SU-DHL-6 (cell line): Measurements from ENCODE around the gene NOP53.

ENCODE experiments used
- H2AFZ ChIP-seq: fragments of 200-600 bp; sonication (generic); 2 replicates; pipeline ENCODE4 v1.6.1; 2014; ENCODE audit warnings: low read depth, mild to moderate bottlenecking, moderate library complexity, mixed read lengths, antibody characterized with exemption, low read length; ENCODE audit not compliant: severe bottlenecking
- H3F3A ChIP-seq: fragments of 200-600 bp; shearing (Covaris generic); 2 replicates; pipeline ENCODE4 v1.6.0; 2016; ENCODE audit warnings: antibody characterized with exemption, mild to moderate bottlenecking; ENCODE audit not compliant: insufficient read depth
- H3K27ac ChIP-seq: fragments of 200-600 bp; sonication (generic); 2 replicates; pipeline ENCODE4 v1.5.1; 2016; ENCODE audit warnings: low read depth, mild to moderate bottlenecking, low read length, moderate library complexity, mixed read lengths
- H3K27me3 ChIP-seq: fragments of 200-600 bp; sonication (generic), shearing (Covaris generic); 2 replicates; pipeline ENCODE4 v1.6.0; 2014; ENCODE audit warnings: mild to moderate bottlenecking, low read length
- H3K36me3 ChIP-seq: fragments of 200-600 bp; sonication (generic); 2 replicates; pipeline ENCODE4 v1.6.1; 2014; ENCODE audit warnings: mild to moderate bottlenecking, low read length, mixed read lengths
- H3K4me2 ChIP-seq: fragments of 300-600, 200-600 bp; shearing (Covaris generic), sonication (generic); 2 replicates; pipeline ENCODE4 v1.6.0; 2014; ENCODE audit warnings: low read length, low read depth, mild to moderate bottlenecking; ENCODE audit not compliant: poor library complexity, severe bottlenecking
- H3K4me3 ChIP-seq: fragments of 200-600 bp; sonication (generic); 2 replicates; pipeline ENCODE4 v1.5.1; 2014; ENCODE audit warnings: antibody characterized with exemption, low read length, mild to moderate bottlenecking, mixed read lengths; ENCODE audit not compliant: insufficient read depth, poor library complexity, severe bottlenecking
- H3K79me2 ChIP-seq: fragments of 200-600 bp; sonication (generic); 2 replicates; pipeline ENCODE4 v1.6.1; 2014; ENCODE audit warnings: mild to moderate bottlenecking, low read length, moderate library complexity; ENCODE audit not compliant: insufficient read depth
- H3K9ac ChIP-seq: fragments of 200-600 bp; sonication (generic); 2 replicates; pipeline ENCODE4 v1.7.0; 2014; ENCODE audit warnings: mild to moderate bottlenecking, low read length
- H3K9me2 ChIP-seq: fragments of 200-600 bp; sonication (generic); replicated peaks from 2 replicates; pipeline ENCODE4 v1.6.1; 2014; ENCODE audit warnings: low read length; ENCODE audit not compliant: insufficient read depth
- H3K9me3 ChIP-seq: fragments of 200-600 bp; sonication (generic); 2 replicates; pipeline ENCODE4 v1.6.1; 2014; ENCODE audit warnings: low read length, mixed read lengths; ENCODE audit not compliant: insufficient read depth
- H4K20me1 ChIP-seq: fragments of 200-600 bp; sonication (generic); 2 replicates; pipeline ENCODE4 v1.6.1; 2014; ENCODE audit warnings: low read depth, mild to moderate bottlenecking, antibody characterized with exemption, low read length, moderate library complexity, mixed read lengths
- EZH2phosphoT487 ChIP-seq: fragments of 200-600 bp; sonication (generic), shearing (Covaris generic); conservative IDR thresholded peaks from 2 replicates; pipeline ENCODE4 v1.6.1; 2018; ENCODE audit warnings: mild to moderate bottlenecking, antibody characterized with exemption, low read length, moderate library complexity, mixed read lengths
- TF ChIP-seq, protein P1 (sequence below): fragments of 200-600 bp; sonication (generic); IDR thresholded peaks from one replicate; pipeline ENCODE4 v1.5.1; 2017; ENCODE audit warnings: antibody characterized with exemption, mild to moderate bottlenecking, low read length, moderate library complexity; ENCODE audit not compliant: insufficient read depth, poor library complexity, severe bottlenecking

Gene NOP53

GRCh38 chr19:47756627-47756929, 11.2 kb downstream of the NOP53 start:
- H3K9me2 ChIP-seq, result no peaks in the 10 kb centered on the region
- no peaks in the 10 kb centered on the region for H3F3A ChIP-seq
- no peak overlapping the region for H2AFZ ChIP-seq
- H3K4me3 ChIP-seq, result no peak overlapping the region
- H3K36me3 ChIP-seq, result 0 out of 2 replicates have a peak, but pooled peaks cover 3% of the 10 kb centered on the region
- H3K27me3 ChIP-seq, result no peaks in the 10 kb centered on the region
- H3K9ac ChIP-seq, result no peak overlapping the region
- no peaks in the 10 kb centered on the region for H3K9me3 ChIP-seq
- H3K4me2 ChIP-seq, result no peak overlapping the region
- TF ChIP-seq, protein P1, sequence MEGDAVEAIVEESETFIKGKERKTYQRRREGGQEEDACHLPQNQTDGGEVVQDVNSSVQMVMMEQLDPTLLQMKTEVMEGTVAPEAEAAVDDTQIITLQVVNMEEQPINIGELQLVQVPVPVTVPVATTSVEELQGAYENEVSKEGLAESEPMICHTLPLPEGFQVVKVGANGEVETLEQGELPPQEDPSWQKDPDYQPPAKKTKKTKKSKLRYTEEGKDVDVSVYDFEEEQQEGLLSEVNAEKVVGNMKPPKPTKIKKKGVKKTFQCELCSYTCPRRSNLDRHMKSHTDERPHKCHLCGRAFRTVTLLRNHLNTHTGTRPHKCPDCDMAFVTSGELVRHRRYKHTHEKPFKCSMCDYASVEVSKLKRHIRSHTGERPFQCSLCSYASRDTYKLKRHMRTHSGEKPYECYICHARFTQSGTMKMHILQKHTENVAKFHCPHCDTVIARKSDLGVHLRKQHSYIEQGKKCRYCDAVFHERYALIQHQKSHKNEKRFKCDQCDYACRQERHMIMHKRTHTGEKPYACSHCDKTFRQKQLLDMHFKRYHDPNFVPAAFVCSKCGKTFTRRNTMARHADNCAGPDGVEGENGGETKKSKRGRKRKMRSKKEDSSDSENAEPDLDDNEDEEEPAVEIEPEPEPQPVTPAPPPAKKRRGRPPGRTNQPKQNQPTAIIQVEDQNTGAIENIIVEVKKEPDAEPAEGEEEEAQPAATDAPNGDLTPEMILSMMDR, result no peak
- TF ChIP-seq EZH2phosphoT487, result no peak
- H4K20me1 ChIP-seq, result no peaks in the 10 kb centered on the region
- no peak overlapping the region for H3K27ac ChIP-seq
- no peaks in the 10 kb centered on the region for H3K79me2 ChIP-seq

DNA sequence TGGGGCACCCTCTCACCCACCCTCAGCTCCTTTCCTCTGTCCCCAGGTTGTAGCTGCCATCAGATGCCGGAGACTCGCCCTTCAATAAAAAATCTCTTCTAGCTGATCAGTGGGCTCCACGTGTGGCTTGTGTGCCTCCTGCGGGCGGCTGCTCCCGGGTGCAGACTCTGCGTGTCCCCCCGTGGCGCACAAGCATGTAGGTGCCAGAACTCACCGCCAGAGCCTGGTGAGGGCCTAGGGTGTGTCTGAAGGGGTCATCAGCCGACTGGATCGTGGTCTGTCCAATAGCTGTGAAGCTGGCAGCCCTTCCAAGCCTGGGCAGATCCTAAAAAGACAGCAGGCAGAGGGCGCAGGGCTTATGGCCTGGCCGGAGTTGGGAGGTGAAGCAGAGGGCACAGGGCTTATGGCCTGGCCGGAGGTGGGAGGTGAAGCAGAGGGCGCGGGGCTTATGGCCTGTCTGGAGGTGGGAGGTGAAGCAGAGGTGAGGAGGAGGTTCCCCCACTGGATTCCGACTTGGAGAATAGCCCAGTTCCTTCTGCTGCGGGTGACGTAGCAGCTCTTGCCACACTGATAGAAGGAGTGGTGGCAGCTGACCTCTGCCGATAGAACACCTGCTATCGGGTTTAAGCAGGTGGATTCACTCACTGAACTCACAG, 11.7 kb downstream of the NOP53 start:
- H3K9ac ChIP-seq, result no peak overlapping the region
- no peak overlapping the region for H2AFZ ChIP-seq
- 0 out of 2 replicates have a peak, but pooled peaks cover 3% of the 10 kb centered on the region for H3K36me3 ChIP-seq
- no peaks in the 10 kb centered on the region for H3K79me2 ChIP-seq
- H3K27me3 ChIP-seq, result no peaks in the 10 kb centered on the region
- no peaks in the 10 kb centered on the region for H3K9me2 ChIP-seq
- H3K4me3 ChIP-seq, result no peak overlapping the region
- no peaks in the 10 kb centered on the region for H4K20me1 ChIP-seq
- H3F3A ChIP-seq, result no peaks in the 10 kb centered on the region
- no peak overlapping the region for H3K27ac ChIP-seq
- no peaks in the 10 kb centered on the region for H3K9me3 ChIP-seq
- TF ChIP-seq EZH2phosphoT487, result no peak
- TF ChIP-seq, protein P1, result no peak
- H3K4me2 ChIP-seq, result no peak overlapping the region

DNA sequence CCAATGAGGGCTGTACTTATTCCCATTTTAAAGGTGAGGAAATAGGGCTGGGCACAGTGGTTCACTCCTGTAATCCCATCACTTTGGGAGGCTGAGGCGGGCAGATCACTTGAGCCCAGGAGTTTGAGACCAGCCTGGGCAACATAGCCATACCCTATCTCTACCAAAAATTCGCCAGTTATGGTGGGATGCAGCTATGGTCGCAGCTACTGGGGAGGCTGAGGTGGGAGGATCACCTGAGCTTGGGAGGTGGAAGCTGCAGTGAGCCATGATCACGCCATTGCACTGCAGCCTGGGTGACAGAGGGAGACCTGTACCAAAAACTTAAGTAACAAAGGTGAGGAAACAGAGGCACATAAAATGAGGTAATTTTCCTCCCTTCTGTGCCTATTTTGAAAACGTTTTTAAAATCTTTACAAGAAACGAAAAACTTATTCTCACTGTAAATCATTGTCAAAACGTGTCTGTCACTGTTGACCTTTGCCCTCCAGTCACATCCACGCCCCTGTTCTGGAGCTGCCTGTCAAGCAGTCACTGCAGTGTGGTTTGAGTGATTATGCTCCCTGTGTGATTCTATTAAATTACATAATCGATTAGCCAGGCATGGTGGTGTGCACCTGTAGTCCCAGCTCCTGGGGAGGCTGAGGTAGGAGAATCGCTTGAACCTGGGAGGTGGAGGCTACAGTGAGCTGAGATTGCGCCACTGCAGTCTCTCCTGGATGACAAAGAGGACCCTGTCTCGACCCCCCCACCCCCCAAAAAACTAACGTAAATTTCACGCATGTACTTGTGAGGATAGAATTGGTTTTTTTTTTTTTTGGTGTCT, 12.5 kb downstream of the NOP53 start:
- no peaks in the 10 kb centered on the region for H4K20me1 ChIP-seq

More for the DNA sequence above, 12.5 kb downstream of the NOP53 start:
- no peaks in the 10 kb centered on the region for H3K9me3 ChIP-seq
- no peaks in the 10 kb centered on the region for H3K27me3 ChIP-seq
- no peaks in the 10 kb centered on the region for H3K79me2 ChIP-seq
- no peak overlapping the region for H3K9ac ChIP-seq
- TF ChIP-seq, protein P1, result no peak
- TF ChIP-seq EZH2phosphoT487, result no peak
- H2AFZ ChIP-seq, result no peak overlapping the region
- no peak overlapping the region for H3K4me2 ChIP-seq
- H3F3A ChIP-seq, result no peaks in the 10 kb centered on the region
- no peak overlapping the region for H3K27ac ChIP-seq
- H3K36me3 ChIP-seq, result 0 out of 2 replicates have a peak, but pooled peaks cover 3% of the 10 kb centered on the region
- H3K9me2 ChIP-seq, result no peaks in the 10 kb centered on the region
- no peak overlapping the region for H3K4me3 ChIP-seq
